ENCODE data around the gene SLF1.
A peak's percentile ranks its signal among the peaks of the same experiment; 100 is the strongest.
"Not testable (repeated sequence)": the region's sequence is repeated elsewhere in the genome, so short reads cannot be mapped to it uniquely, and the experiment has no call there.

The SLF1 gene

DNA sequence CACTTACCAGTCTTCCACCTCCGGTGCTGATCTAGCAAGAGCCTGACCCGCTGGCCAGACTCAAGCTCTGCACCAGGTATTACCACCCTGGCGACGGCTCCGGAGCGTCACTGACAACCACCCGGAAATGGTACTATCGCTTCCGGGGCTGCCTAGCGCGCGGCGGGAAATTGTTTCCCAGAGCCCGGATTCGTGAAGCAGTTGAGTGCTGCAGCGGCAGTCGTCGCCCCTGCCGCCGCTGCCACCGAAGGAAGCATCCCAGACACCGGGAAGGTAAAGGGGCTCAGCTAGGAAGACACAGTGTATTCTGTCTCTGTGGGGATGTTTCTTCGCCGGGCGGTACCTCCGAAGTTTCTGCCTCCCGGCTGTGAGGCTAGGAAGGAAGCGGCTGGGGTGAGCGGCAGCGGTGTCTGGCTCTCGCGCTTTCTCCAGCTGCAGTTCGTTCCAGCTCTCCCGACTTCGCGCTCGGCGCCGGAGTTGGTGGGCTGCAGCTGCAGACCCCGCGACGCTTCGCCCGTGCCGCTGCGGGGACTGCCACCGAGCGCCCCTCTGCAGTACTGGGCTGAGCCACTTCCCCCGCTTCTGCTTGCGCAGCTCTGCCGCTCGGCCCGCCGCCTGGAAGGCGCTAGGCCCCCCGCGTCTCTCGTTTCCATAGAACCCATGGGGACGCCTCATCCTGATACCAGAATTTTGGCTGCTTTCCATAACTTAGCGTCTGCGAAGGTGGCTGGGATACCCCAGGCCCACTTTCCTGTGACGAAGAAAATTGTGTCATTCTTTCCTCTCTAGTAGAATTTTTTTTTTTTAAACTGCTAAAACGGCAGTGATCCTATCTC, at the start of gene SLF1, which contains the start of gene KIAA0825:
Gene SLF1, plus strand, starts transcription at position 177 of the 836 bp plus-strand sequence. CDS start 10,142 bp downstream, outside the sequence.
Gene KIAA0825, minus strand, starts transcription at position 112 of the 836 bp plus-strand sequence. CDS start 81,478 bp downstream, outside the sequence.
- peak; percentile 88 for DNase-seq (ENCODE audit: low read depth)

DNA sequence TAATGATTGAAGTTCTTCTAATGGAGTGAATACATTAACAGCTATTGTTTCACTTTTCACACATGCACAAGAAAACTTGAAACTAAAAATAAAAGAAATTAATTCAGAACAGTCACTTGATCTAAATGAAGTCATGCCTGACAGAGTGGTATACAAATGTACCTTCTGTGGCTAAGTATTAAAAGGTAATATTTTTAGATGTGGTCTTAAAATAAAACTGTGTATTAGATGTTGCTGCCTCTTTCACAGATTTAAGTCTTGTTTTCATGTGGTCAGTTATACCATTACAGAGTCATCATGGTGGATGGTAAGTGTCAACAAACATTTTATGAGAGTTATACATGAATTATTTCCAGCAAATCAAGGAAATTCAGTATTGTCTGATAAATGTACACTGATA, 47.1 kb upstream of the SLF1 start:
- no peak for DNase-seq (ENCODE audit: low read depth)

DNA sequence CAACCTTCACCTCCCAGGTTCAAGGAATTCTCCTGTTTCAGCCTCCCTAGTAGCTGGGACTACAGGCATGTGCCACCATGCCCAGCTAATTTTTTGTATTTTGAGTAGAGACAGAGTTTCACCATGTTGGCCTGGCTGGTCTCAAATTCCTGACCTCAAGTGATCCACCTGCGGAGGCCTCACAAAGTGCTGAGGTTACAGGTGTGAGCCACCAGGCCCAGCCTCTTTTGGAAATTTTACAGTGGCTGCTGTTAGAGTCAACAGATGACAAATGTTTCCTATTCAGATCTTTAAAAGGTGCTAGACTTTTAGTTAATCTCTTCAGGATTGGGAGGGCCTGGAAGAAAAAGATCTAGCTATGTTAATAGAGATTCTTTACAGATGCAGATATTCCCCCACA, 45.1 kb upstream of the SLF1 start:
- not testable (repeated sequence) for DNase-seq (ENCODE audit: low read depth)

DNA sequence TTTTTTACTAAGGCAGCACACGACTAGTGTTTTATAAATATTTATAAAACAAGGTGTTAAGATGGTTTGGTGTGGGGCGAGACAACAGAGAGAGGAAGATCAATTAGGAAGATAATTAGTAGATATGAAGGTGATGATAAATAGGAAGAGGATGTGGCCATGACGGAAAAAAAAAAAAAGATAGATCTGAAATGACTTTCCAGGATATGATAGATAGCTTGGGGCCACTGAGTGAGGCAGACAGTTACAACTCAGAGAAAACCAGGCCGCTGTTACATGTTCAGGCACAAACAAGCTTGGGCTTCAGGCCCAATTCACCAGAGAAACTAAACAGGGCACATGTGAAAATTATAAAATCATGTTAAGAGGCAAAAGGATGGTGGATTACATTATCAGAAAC, 43.3 kb upstream of the SLF1 start:
- no peak for DNase-seq (ENCODE audit: low read depth)

DNA sequence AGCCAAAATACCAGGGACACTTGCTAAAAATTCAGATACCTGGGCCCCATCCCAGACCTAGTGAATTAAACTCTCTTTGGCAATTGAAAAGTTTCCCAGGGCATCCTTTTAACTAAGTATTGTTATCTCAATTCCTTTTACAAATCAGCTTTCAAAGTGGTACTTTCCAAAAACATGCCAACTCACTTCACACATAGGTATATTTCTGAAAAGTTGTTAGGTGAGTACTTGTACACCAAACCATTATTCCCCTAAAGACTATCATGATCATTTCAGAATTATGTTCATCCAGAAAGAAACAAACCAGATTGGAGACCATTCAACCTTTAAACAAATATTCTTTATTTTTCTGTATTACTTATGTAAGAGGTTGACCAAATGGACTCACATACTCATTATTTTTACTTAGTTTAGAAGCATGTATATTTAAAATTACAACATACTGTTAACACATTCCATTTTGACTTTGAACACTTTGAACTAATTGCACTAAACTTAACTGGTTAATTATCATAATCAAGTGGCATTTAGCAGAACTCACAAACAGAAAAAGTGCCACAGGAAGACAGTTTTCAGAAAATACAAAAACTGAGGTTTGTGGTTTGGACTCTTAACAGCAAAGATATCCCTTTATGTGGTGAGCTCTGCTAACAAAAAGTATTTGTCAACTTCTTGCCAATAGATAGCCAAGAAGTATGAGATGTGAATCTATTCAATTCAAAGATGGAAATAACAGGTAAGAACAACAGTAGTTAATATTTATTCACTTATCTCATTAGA, 40.8 kb upstream of the SLF1 start:
- no peak for DNase-seq (ENCODE audit: low read depth)

DNA sequence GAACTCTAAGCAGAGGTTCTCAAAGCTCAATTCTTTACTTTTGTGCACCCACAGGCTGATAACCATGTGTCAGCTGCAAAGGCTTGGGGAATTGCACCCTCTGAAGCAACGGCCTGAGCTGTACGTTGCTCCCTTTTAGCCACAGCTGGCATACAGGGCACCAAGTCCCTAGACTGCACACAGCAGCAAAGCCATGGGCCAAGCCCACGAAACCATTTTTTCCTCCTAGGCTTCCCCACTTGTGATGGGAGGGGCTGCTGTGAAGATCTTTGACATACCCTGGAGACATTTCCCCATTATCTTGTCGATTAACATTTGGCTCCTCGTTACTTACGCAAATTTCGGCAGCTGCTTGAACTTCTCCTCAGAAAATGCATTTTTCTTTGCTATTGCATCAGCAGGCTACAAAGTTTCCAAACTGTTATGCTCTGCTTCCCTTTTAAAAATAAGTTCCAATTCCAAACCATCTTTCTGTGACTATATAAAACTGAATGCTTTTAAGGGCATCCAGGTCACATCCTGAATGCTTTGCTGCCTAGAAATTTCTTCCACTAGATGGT, 23.1 kb upstream of the SLF1 start:
- no peak for DNase-seq (ENCODE audit: low read depth)

DNA sequence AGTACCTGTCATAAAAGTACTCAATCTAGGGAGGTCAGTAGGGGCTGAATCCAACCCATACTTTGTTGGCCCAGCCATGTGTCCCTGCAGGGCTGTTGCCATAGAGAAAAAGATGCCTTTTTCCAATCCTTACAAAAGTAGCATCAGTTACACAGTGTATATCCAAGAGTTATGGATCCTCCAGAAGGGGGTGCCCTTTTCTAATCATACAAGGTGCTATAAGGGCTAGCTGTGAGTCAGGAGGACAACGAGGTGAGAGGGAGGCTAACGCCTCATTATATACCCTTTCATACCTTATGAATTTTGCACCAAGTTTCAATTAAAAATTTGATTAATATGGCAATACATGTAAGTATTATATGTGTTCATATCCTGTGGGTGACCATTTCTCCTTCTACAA, 4.9 kb upstream of the SLF1 start:
- DNase-seq (ENCODE audit: low read depth): peak; percentile 31

DNA sequence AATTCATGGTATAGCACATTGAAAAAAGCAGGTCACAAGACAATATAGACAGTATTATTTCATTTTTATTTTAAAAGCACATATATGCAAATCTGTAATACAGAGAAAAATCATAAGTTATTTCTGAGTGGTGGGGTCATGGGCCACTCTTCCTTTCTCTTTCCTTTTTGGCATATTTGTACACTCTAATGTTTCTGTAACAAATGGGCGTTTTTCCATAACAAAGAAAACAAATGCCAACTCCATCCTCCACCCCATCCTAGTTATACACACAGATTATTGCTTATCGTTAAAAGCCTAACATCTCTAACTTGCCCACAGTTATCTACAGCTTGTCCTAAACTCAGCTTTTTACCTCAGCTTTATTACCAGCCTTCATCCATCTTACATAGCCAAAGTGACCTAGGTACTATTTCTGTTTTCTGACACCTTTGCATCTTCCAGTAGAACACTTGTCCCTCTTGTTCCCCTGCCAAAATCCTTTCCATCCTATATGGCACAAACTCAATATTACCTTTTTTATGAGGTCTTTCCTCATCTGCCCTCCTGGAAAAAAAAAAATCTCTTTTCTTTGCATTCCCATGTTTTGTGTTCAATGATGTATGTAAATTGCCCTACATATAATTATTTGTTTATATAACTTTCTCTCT, 4.2 kb upstream of the SLF1 start:
- no peak for DNase-seq (ENCODE audit: low read depth)

DNA sequence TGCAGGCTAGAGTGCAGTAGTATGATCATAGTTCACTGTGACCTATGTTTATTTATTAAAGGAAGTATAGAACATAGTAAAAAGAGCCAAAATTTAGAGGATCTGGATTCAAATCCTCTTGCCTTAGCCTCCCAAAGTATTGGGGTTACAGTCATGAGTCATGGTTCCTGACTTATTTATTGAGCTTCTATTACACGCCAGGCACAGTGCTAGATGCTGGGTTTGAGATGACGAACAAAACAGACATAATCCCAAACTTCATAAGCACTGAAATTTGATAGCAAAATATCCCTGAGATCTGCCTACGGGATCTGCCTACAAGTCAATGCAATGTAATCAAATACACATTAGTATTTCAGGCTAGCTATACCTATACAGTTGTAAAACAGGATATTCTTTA, 2.6 kb upstream of the SLF1 start:
- no peak for DNase-seq (ENCODE audit: low read depth)

DNA sequence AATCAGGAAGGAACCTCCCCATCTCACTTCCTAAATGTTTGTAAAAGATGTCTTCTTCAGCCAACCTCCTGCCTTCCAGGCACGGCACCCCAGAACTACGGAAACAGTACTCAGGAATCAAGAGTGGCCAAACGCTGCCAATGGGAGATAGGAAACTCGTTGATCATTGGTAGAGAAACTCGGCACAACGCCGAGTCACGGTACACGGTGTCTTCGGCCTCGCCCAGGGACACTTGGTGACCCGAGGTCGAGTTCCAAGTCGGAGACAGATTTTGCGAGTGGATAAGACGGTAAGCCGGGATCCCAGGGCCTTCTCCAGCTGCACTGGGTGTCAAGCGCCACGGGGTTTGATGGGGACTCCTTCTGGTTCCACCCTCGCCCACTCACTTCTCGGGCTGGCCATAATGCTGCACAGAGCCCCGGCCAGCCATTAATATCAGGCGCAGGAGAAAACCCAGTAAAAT, 408 bp upstream of the SLF1 start:
- peak; percentile 78 for DNase-seq (ENCODE audit: low read depth)

DNA sequence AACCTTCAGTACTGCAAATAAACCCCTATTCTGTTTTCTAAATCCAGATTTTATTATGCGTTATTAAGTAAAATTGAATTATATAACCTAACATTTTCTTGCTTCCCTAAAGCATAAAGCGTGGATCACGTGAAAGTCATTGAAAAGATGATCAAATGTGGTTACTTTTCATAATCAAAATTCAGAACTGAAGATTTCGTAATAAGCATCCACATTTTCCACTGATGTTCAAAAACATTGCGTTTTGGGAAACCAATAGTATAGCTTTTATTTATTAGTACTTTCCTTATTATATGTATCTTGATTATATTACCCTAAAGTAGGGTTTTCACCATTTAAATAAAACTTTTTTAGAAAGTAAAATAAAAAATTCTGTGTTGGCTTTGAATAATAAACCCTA, 1.8 kb downstream of the SLF1 start:
- DNase-seq (ENCODE audit: low read depth): no peak

DNA sequence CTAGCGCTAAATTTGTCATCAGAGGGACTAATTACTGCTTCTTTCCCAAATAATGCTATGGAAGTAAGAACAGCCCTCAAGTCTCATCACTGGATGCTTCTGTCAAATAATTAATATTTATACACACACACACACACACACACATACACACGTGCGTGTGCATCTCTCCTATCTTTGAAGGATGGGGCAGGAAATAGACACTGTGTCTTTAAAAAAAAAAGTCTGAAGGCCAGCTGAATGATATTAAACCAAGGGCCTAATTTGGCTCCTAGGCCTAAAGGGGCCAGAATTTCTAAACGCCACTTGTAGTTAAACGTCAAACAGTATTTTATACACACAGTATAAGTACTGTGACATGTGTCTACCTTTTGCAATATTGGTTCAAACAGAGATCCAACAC, 3.3 kb downstream of the SLF1 start:
- DNase-seq (ENCODE audit: low read depth): no peak

DNA sequence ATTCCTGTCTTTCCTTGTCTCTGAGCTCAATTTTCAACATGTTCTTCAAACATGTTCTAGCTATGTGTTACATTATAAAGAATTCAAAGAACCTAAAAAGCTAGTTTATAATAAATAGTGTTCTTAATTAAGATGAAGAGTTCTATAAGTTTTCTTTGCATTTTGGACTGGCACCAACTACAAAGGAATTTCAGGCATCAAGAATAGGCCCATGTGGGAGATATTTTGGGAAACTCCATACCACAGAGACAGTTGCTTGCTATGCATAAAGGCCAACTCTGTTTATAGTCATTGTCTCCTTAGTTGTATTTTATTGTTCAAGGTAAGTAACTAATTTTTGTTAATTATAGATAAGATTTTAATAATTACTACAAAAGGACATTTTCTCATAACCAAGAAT, 4.5 kb downstream of the SLF1 start:
- peak; percentile 33 for DNase-seq (ENCODE audit: low read depth)

DNA sequence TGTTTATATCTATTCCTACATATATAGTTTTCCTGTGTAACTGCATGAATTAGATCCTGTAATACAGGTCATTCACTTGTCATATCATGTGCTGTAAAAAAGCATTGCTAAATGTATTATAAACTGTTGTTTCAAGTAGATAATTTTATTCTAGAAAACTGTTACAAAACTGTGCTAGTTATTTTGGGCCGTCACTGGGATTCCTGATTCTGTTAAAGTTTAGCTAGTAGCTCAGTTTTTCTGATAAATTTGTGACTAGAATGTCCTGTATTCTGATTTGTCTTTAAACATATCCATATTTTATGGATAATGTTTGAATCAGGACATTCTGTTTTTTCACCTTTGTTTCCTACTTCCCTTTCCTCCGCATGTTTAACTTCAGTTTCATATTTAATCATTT, 5.4 kb downstream of the SLF1 start:
- no peak for DNase-seq (ENCODE audit: low read depth)

DNA sequence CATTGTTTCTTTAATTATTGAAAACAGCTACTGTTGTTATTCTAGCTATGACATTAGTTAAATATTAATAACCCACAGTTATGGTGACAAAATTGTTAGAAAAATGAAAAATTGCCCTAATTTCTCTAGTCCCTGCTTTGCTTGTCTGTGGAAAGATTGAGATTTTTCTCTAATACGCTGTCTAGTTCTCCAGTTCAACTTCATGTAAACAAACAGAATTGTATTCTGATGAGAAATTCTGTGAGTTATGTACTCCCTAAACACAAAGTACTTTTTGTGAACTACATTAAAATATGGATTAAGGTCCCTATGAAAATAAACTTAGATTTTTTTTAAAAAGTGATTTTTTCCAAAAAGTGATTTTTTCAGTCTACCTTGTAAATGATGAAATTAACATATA, 8.7 kb downstream of the SLF1 start:
- no peak for DNase-seq (ENCODE audit: low read depth)

DNA sequence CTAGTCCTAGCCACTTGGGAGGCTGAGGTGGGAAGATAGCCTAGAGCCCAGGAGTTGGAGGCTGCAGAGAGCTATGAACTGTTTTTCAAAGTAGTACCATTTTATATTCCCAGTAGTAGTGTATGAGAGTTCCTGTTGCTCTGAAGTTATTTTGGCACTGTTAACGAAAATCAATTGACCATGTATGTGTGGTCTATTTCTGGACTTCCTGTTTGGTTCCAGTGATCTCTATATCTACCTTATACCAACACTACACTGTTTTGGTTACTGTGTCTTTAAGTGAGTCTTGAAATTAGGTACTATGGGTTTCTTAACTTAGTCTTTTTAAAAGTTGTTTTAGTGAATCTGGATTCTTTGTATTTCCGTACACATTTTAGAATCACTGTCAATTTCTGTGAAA, 13.6 kb downstream of the SLF1 start:
- DNase-seq (ENCODE audit: low read depth): no peak

DNA sequence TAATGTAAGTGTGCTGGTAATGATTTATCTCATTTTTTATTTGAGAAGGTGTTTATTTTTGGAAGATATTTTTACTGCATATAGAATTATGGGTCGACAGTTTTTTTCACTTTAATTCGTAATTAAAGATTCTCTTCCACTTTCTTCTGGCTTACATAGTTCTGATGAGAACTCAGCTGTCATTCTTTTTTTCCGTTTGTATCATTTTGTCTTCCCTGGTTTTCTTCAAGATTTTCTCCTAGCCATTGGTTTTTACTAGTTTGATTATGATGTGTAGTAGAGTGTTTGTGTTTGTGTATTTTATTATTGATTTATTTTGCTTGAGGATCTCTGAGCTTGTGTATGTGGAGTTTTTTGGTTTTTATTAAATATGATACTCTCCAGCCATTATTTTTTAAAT, 21.7 kb downstream of the SLF1 start:
- DNase-seq (ENCODE audit: low read depth): no peak

DNA sequence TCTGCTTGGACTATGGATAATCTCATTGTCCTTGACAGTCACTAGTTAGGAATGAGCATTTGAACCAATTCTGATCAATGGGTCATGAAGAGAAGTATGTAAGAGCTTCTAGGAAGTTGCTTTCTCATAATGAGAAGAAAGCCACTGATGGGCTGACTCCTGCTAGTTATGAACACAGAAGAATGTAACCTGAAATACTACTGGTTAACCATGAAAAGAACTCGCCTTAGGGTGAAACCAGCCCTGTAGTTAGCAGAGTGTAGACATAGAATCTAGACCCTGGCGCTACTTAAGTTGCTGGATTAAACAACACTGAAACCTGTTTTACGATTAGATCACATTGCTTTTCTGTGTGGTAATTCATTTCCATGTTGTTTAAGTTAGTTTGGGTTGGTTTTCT, 26.6 kb downstream of the SLF1 start:
- DNase-seq (ENCODE audit: low read depth): no peak

DNA sequence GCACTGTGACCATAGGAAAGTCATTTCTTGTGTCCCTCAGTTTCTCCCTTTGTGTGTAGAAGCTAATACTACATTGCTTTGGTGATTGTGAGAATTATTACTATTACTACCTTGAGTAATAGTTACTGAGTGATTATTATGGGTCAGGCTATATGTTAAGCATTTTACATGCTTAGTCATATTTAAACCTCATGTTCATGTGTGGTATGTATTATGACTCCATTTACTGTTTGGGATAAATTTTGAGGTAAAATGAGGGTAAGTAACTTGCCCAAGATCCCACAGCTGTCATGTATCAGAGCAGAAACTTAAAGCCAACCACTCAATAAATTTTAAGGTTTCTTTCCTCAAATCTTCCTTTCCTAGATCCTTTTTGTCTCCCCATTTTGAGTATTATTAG, 28.3 kb downstream of the SLF1 start:
- no peak for DNase-seq (ENCODE audit: low read depth)

DNA sequence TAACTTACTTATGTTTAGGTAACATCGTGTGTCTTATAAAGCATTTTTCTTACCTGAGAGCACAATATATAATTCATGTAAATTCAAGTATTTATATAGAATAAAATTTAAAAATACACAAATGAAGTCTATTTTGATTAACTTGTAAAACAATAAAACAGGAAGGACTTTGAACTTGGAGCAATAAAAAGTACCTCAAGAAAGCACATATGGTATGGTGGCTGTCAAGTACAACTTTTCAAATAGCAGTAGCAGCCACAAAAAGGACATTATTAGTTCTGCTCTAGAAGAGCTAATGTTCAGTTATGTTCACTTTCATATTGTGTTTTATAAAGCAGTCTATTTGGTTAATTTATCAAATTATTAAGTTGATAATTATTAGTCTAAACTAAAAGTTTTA, 31.4 kb downstream of the SLF1 start:
- DNase-seq (ENCODE audit: low read depth): no peak

DNA sequence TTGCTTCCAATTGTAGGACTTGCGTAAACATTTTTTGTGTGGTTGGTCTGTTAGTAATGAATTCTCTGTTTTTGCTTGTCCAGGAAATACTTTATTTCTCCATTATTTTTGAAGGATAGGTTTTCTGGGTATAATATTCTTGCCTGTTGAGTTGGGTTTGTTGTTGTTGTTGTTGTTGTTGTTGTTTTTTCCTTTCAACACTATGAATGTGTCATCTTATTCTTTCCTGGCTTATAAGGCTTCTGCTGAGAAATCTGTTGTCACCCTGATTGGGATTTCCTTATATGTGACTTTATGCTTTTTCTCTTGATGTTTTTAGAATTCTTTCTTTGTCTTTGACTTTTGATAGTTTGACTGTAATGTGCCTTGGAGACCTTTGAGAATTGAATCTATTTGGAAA, 39.8 kb downstream of the SLF1 start:
- no peak for DNase-seq (ENCODE audit: low read depth)

DNA sequence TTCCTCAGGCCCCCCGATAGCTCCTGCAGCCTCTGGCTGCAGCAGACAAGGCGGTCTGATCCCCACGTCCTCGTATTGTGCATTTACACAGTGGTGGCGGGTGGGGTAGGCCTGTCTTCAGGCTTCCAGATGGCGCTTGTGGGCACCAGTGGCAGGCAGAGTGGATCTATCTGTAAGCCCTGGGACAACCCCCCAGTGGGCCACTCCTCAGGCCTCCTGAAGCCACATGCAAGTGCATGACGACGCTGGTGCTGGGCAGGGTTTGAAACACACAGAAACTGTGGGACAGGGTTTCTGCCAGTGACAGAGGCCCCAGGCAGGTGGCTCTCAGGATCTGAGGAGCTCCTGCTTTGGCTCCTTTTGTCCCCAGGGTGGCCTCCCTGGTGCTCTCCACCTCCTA, 42.0 kb downstream of the SLF1 start:
- DNase-seq (ENCODE audit: low read depth): no peak
